GM12875 (cell line): Measurements from ENCODE around the gene IFNA8.
A peak's percentile ranks its signal among the peaks of the same experiment; 100 is the strongest.

Experiments
- H3K4me3 ChIP-seq: one replicate; pipeline ENCODE4 v1.5.1; 2011; ENCODE audit warnings: low read depth, low read length, control low read depth
- TF ChIP-seq, protein P1 (sequence below): IDR thresholded peaks from 2 replicates; pipeline ENCODE4 v1.5.1; 2011; ENCODE audit warnings: low read depth, mild to moderate bottlenecking, control low read depth, inconsistent platforms, low read length, moderate library complexity, borderline replicate concordance; ENCODE audit not compliant: insufficient read depth

Gene IFNA8

DNA sequence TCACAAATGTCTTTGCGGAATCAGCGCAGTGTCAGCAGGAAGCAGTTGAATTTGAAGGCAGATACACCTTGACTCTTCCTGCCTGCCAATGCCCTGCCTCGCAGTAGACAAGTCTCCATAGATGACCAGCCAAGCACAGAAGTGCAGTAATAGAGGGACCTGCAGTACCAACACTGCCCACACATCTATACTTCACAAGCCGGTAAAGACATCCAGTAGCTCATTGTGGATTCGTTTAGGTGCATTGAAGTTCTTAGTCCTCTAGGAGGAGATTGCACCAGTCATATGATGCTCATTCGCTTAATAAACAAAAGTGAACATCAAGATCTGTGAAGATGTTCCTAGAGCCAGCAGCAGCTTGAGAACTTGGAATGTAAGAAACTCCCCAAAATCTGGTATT lies 16.6 kb upstream of the IFNA8 start:
- TF ChIP-seq, protein P1, sequence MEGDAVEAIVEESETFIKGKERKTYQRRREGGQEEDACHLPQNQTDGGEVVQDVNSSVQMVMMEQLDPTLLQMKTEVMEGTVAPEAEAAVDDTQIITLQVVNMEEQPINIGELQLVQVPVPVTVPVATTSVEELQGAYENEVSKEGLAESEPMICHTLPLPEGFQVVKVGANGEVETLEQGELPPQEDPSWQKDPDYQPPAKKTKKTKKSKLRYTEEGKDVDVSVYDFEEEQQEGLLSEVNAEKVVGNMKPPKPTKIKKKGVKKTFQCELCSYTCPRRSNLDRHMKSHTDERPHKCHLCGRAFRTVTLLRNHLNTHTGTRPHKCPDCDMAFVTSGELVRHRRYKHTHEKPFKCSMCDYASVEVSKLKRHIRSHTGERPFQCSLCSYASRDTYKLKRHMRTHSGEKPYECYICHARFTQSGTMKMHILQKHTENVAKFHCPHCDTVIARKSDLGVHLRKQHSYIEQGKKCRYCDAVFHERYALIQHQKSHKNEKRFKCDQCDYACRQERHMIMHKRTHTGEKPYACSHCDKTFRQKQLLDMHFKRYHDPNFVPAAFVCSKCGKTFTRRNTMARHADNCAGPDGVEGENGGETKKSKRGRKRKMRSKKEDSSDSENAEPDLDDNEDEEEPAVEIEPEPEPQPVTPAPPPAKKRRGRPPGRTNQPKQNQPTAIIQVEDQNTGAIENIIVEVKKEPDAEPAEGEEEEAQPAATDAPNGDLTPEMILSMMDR: peak; percentile 47
- no peak overlapping the region for H3K4me3 ChIP-seq

DNA sequence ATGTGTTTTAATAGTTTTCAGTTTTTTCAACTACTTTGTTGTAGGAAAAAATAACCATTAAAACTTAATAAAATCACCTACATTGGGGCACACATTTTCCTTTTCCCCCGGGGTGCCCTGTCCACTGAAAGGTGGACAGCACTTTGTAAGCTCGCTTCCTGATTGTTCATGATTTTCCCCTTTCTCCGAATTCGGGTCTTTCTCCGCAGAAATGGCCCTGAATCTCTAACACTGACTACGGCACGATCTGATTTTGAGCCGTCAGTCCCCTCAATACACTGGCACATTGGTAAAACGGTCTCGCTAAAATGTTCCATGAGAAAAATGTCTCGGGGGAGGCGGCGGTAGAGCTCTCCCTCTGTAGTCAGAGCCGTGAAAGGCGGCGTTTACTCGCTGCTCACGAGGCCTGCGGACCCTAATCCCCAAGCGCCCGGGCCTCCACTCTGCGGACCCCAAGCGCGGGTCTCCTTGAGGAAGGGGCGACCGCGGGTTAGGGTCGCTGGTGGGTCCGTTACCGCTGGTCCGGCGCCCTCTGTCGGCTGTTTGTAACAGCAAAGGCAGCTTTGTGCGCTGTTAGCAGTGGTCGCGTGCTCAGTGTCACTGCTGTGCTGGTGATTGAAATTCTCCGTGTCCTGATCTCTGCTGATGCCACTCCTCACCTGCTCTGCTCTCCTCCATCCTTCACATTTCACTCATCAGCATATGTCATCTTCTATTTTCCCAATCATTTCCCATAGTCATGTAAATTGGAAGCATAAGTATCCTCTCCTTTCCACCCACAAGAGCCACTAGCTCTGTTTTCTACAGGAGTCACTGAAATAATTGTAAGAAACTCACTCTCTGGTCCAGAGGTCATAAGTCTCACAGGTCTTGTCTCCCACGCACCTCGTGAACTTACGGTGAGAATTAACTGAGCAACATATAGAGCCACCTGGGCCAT lies 12.9 kb upstream of the IFNA8 start:
- TF ChIP-seq, protein P1: peak; percentile 93
- peak overlapping the region; percentile 57 for H3K4me3 ChIP-seq

DNA sequence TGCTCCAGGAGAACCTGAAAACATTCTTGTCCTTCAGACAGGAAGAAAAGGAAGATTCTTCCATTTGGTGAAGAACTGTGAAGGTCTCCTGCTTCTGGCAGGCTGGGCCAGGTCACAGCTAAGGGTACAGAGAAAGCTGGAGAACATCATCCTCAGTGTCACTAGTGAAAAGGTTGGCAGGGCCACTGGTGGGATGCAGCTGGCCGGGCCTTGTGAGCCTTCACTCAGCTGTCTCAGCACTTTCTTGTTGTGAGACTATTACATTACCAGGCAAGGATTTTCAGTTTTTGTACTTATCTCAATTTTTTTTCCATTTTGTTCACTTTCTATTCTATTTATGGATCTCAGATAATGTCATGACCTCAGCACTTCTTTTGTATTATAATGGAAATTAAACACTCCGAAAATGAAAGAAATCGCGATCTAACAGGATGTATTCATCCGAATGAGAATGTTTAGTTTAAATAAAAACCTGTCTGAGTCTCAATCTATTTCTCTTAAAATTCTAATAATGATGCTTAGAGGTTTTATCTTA lies 9.9 kb upstream of the IFNA8 start:
- TF ChIP-seq, protein P1: no peak
- no peak overlapping the region for H3K4me3 ChIP-seq

DNA sequence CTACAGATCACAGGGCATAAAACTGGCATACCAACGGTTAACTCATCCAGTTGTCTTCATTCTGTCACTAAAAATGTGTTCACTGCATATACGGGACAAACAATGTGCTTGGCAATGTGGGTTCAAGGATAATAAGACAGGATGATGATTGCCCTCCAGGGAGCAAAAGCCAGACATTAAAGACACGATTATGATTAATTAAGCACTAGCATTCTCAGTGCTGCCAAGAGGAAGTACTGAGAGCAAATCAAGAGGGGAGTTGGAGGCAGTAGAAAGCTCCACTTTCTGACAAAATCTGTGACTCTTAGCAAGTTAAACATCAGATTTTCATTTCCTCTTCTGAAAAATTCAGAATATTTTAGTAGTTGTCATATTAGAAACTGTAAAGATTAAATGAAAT lies 9.0 kb upstream of the IFNA8 start:
- H3K4me3 ChIP-seq: no peak overlapping the region
- TF ChIP-seq, protein P1: no peak

DNA sequence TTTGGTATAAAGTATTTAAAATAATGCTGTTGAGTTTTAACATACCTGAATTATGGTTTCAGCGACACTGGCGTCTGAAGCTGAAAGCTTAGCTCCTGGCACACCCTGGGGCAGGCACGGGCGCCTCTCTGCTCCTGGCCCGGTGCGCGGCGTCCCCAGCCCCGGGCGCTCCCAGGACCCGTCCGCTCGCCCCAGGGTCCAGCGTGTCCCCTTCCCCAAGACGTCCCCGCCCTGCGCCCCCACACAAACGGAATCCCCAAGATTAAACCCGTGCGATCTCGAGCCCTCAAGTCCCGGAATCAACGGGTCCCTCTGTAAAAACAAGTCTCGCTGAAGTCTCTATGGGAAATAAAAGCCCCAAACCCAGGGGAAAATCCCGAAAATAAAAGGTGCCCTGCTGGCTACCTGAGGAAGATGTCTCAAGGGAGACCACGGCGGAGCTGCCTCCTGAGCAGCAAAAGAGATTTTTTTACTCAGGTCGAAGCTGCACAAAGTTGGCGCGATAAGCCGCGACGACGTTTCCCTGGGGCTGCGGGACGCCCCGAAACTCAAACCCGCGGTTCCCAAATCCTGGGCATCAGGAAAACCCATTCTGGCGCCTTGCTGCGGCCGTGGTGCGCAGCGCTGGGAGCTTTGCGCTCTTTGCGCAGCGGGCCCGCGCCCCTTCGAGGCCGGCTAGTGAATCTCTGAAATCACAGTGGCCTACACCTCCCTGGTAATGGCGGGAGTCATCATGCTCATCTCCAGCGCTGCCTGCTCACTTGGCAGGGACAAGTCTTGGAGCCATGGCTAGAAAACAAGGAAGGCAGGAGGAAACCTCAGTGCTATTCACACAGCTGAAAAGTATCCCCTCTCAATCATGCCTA lies 6.3 kb upstream of the IFNA8 start:
- peak overlapping the region; percentile 32 for H3K4me3 ChIP-seq
- TF ChIP-seq, protein P1: no peak

DNA sequence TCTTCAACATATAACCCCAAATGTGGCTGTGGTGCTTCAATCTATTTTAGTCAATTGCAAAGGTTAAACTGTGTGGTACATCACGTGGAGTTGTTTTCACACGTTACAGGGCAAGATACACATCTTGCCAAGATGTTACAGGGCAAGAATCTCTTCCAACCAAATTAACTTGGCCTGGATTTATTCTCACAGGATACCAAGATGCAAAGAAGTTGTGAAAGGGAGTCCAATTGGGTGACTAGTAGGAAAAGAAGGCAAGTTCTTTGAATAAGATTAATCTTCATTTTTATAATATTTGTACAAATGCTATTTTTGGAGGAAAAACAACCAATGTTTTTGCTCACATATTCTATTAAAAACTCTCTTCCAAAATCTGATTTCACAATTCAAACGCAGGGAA lies 4.8 kb upstream of the IFNA8 start:
- TF ChIP-seq, protein P1: no peak
- no peak overlapping the region for H3K4me3 ChIP-seq
